Nephron (organoid): Measurements from ENCODE around the gene PDE4DIP.
"Not testable (repeated sequence)": the region's sequence is repeated elsewhere in the genome, so short reads cannot be mapped to it uniquely, and the experiment has no call there.

Experiments
- H3K27ac Mint-ChIP-seq, 3 experiments: 2 replicates each; pipeline ENCODE4 v1.8.0; 2020; ENCODE audit warnings: mixed read lengths in 3 of 3, mild to moderate bottlenecking in 2 of 3, moderate library complexity in 1 of 3
- H3K27me3 Mint-ChIP-seq: 2 replicates; pipeline ENCODE4 v1.8.0; 2021; ENCODE audit warnings: low read depth, mild to moderate bottlenecking, moderate library complexity, mixed read lengths
- H3K36me3 Mint-ChIP-seq: 2 replicates; pipeline ENCODE4 v1.8.0; 2020; ENCODE audit warnings: low read depth, mixed read lengths
- H3K4me1 Mint-ChIP-seq: 2 replicates; pipeline ENCODE4 v1.8.0; 2020; ENCODE audit warnings: mixed read lengths
- H3K4me3 Mint-ChIP-seq, 3 experiments: 2 replicates each; pipeline ENCODE4 v1.8.0; 2020; ENCODE audit warnings: mild to moderate bottlenecking in 3 of 3, mixed read lengths in 3 of 3, moderate library complexity in 2 of 3
- H3K9me3 Mint-ChIP-seq: 2 replicates; pipeline ENCODE4 v1.8.0; 2020; ENCODE audit warnings: mixed read lengths

Gene PDE4DIP

GRCh38 chr1:148855367-148855766 is 11.1 kb downstream of the PDE4DIP start:
- H3K9me3 Mint-ChIP-seq, H3K27ac Mint-ChIP-seq, H3K4me3 Mint-ChIP-seq, H3K36me3 Mint-ChIP-seq, H3K4me1 Mint-ChIP-seq, H3K27me3 Mint-ChIP-seq: not testable (repeated sequence)

- not testable (repeated sequence) for H3K36me3 Mint-ChIP-seq, H3K4me1 Mint-ChIP-seq, H3K27ac Mint-ChIP-seq, H3K9me3 Mint-ChIP-seq, H3K4me3 Mint-ChIP-seq, H3K27me3 Mint-ChIP-seq
Measured at GRCh38 chr1:148860049-148860448, 15.8 kb downstream of the PDE4DIP start.

GRCh38 chr1:148860579-148861259 is 16.5 kb downstream of the PDE4DIP start:
- not testable (repeated sequence) for H3K27ac Mint-ChIP-seq, H3K4me3 Mint-ChIP-seq, H3K36me3 Mint-ChIP-seq, H3K9me3 Mint-ChIP-seq, H3K4me1 Mint-ChIP-seq, H3K27me3 Mint-ChIP-seq

GRCh38 chr1:148862590-148862989 is 18.4 kb downstream of the PDE4DIP start:
- not testable (repeated sequence) for H3K27me3 Mint-ChIP-seq, H3K36me3 Mint-ChIP-seq, H3K4me3 Mint-ChIP-seq, H3K27ac Mint-ChIP-seq, H3K9me3 Mint-ChIP-seq, H3K4me1 Mint-ChIP-seq

- not testable (repeated sequence) for H3K4me1 Mint-ChIP-seq, H3K9me3 Mint-ChIP-seq, H3K27ac Mint-ChIP-seq, H3K36me3 Mint-ChIP-seq, H3K4me3 Mint-ChIP-seq, H3K27me3 Mint-ChIP-seq
Measured at GRCh38 chr1:148868924-148869633, 24.9 kb downstream of the PDE4DIP start.

GRCh38 chr1:148869634-148869961 is 25.4 kb downstream of the PDE4DIP start:
- H3K9me3 Mint-ChIP-seq, H3K27ac Mint-ChIP-seq, H3K4me1 Mint-ChIP-seq, H3K36me3 Mint-ChIP-seq, H3K27me3 Mint-ChIP-seq, H3K4me3 Mint-ChIP-seq: not testable (repeated sequence)

- not testable (repeated sequence) for H3K9me3 Mint-ChIP-seq, H3K27me3 Mint-ChIP-seq, H3K27ac Mint-ChIP-seq, H3K4me1 Mint-ChIP-seq, H3K36me3 Mint-ChIP-seq, H3K4me3 Mint-ChIP-seq
Measured at GRCh38 chr1:148874408-148875388, 30.5 kb downstream of the PDE4DIP start.

- not testable (repeated sequence) for H3K4me3 Mint-ChIP-seq, H3K4me1 Mint-ChIP-seq, H3K27ac Mint-ChIP-seq, H3K27me3 Mint-ChIP-seq, H3K36me3 Mint-ChIP-seq, H3K9me3 Mint-ChIP-seq
Measured at GRCh38 chr1:148879812-148880416, 35.7 kb downstream of the PDE4DIP start.

- H3K4me3 Mint-ChIP-seq, H3K27ac Mint-ChIP-seq, H3K27me3 Mint-ChIP-seq, H3K9me3 Mint-ChIP-seq, H3K4me1 Mint-ChIP-seq, H3K36me3 Mint-ChIP-seq: not testable (repeated sequence)
Measured at GRCh38 chr1:148881261-148881660, 37.0 kb downstream of the PDE4DIP start.

GRCh38 chr1:148885219-148885618 is 41.0 kb downstream of the PDE4DIP start:
- H3K9me3 Mint-ChIP-seq, H3K4me1 Mint-ChIP-seq, H3K4me3 Mint-ChIP-seq, H3K27me3 Mint-ChIP-seq, H3K36me3 Mint-ChIP-seq, H3K27ac Mint-ChIP-seq: not testable (repeated sequence)

- not testable (repeated sequence) for H3K36me3 Mint-ChIP-seq, H3K9me3 Mint-ChIP-seq, H3K27me3 Mint-ChIP-seq, H3K4me1 Mint-ChIP-seq, H3K27ac Mint-ChIP-seq, H3K4me3 Mint-ChIP-seq
Measured at GRCh38 chr1:148886293-148886692, 42.1 kb downstream of the PDE4DIP start.

GRCh38 chr1:148888597-148888996 is 44.4 kb downstream of the PDE4DIP start:
- not testable (repeated sequence) for H3K4me1 Mint-ChIP-seq, H3K27ac Mint-ChIP-seq, H3K4me3 Mint-ChIP-seq, H3K27me3 Mint-ChIP-seq, H3K36me3 Mint-ChIP-seq, H3K9me3 Mint-ChIP-seq

- not testable (repeated sequence) for H3K4me3 Mint-ChIP-seq, H3K27me3 Mint-ChIP-seq, H3K27ac Mint-ChIP-seq, H3K36me3 Mint-ChIP-seq, H3K4me1 Mint-ChIP-seq, H3K9me3 Mint-ChIP-seq
Measured at GRCh38 chr1:148889267-148890074, 45.2 kb downstream of the PDE4DIP start.

- H3K27me3 Mint-ChIP-seq, H3K4me3 Mint-ChIP-seq, H3K4me1 Mint-ChIP-seq, H3K27ac Mint-ChIP-seq, H3K36me3 Mint-ChIP-seq, H3K9me3 Mint-ChIP-seq: not testable (repeated sequence)
Measured at GRCh38 chr1:148890075-148890568, 45.9 kb downstream of the PDE4DIP start.
